Endothelial cell of umbilical vein (primary cell): ENCODE results near the gene SERGEF. TPM values are rescaled to one million over a fixed set of nuclear protein-coding genes. Genes with fewer than 3 reads are reported as not detected.

Source experiments
- BruUV-seq: library from RNA; stranded (reverse); fragments of 400-500 nt; replicated peaks from 2 replicates; lab custom pipeline; 2021; lab: Mats Ljungman, UMichigan
- CTCF ChIA-PET: fragments of 300-600, 350-600 bp; sonication (Branson Sonifier 250); formaldehyde crosslinking; loops from one replicate; lab custom pipeline; 2021; ENCODE audit warnings: antibody characterized with exemption, inconsistent platforms; lab: Charles Lee
- POLR2A ChIA-PET: fragments of 300-600, 350-600 bp; sonication (Branson Sonifier 250); formaldehyde crosslinking; loops from one replicate; lab custom pipeline; 2021; ENCODE audit warnings: antibody characterized with exemption, inconsistent platforms; lab: Charles Lee
- DNase-seq: peaks from one replicate; pipeline ENCODE4 v3.0.0-alpha.2; 2011; ENCODE audit warnings: low read depth, low spot score
- FAIRE-seq: peaks from 2 replicates; lab custom pipeline; 2011; peaks lifted over from hg19 to GRCh38; lab: Jason Lieb, UNC
- H2AFZ ChIP-seq: 2 replicates; pipeline ENCODE4 v1.6.0; 2012; ENCODE audit warnings: low read depth, low read length, control low read depth, inconsistent platforms
- H3K27ac ChIP-seq: 2 replicates; pipeline ENCODE4 v1.5.1; 2011; ENCODE audit warnings: low read depth, mild to moderate bottlenecking, control low read depth, low read length, moderate library complexity; ENCODE audit not compliant: insufficient read depth
- H3K27me3 ChIP-seq, 2 experiments: 2 replicates each; pipeline versions ENCODE4 v1.6.0 to v1.6.1; 2011; ENCODE audit warnings: low read length in 2 of 2, mixed read lengths in 1 of 2; ENCODE audit not compliant: control insufficient read depth in 2 of 2, insufficient read depth in 2 of 2
- H3K36me3 ChIP-seq, 2 experiments: 2 replicates in 1 of 2; 3 replicates in 1 of 2; pipeline ENCODE4 v1.5.1; 2011; ENCODE audit warnings: low read length in 2 of 2, mild to moderate bottlenecking in 1 of 2, moderate library complexity in 1 of 2; ENCODE audit not compliant: control insufficient read depth in 2 of 2, insufficient read depth in 2 of 2; ENCODE audit errors: extremely low read depth in 1 of 2
- H3K4me1 ChIP-seq: 3 replicates; pipeline ENCODE4 v1.5.1; 2011; ENCODE audit warnings: mild to moderate bottlenecking, low read length; ENCODE audit not compliant: control insufficient read depth, insufficient read depth; ENCODE audit errors: extremely low read depth
- H3K4me2 ChIP-seq: 2 replicates; pipeline ENCODE4 v1.6.1; 2011; ENCODE audit warnings: low read length, control low read depth, mixed read lengths; ENCODE audit not compliant: insufficient read depth
- H3K4me3 ChIP-seq, 3 experiments: fragments of 200-600 bp in 1 of 3; sonication (generic), shearing (Covaris generic) in 1 of 3; replicated peaks in 1 of 3; 2 replicates each; pipeline ENCODE4 v1.5.1; 2011 to 2016; ENCODE audit warnings: control low read depth in 3 of 3, low read length in 3 of 3, mild to moderate bottlenecking in 2 of 3, inconsistent platforms in 1 of 3, low read depth in 1 of 3, moderate library complexity in 1 of 3; ENCODE audit not compliant: insufficient read depth in 1 of 3
- H3K79me2 ChIP-seq: 2 replicates; pipeline ENCODE4 v1.6.0; 2012; ENCODE audit warnings: low read length, inconsistent platforms; ENCODE audit not compliant: control insufficient read depth, insufficient read depth
- H3K9ac ChIP-seq: replicated peaks from 2 replicates; pipeline ENCODE3; 2011; ENCODE audit warnings: low read length, control low read depth; ENCODE audit not compliant: insufficient read depth; ENCODE audit errors: extremely low read depth
- H3K9me1 ChIP-seq: replicated peaks from 3 replicates; pipeline ENCODE4 v1.6.0; 2011; ENCODE audit warnings: mild to moderate bottlenecking, low read length; ENCODE audit not compliant: control insufficient read depth, insufficient read depth; ENCODE audit errors: extremely low read depth
- H3K9me3 ChIP-seq: replicated peaks from 2 replicates; pipeline ENCODE4 v1.5.1; 2012; ENCODE audit warnings: low read length, inconsistent platforms; ENCODE audit not compliant: control insufficient read depth, insufficient read depth
- H4K20me1 ChIP-seq: replicated peaks from 2 replicates; pipeline ENCODE3; 2011; ENCODE audit warnings: mild to moderate bottlenecking, low read length; ENCODE audit not compliant: control insufficient read depth, insufficient read depth; ENCODE audit errors: extremely low read depth
- CTCF ChIP-seq, 2 donors: IDR thresholded peaks; 1 replicate in 1 of 2; 2 replicates in 1 of 2; pipeline ENCODE4 v1.5.1; 2011; ENCODE audit warnings: low read length in 2 of 2, mild to moderate bottlenecking in 2 of 2, moderate library complexity in 2 of 2, control low read depth in 1 of 2, inconsistent platforms in 1 of 2, low read depth in 1 of 2; ENCODE audit not compliant: insufficient read depth in 1 of 2; ENCODE audit errors: extremely low read depth in 1 of 2
- EZH2 ChIP-seq: IDR thresholded peaks from 2 replicates; pipeline ENCODE4 v1.6.1; 2012; ENCODE audit warnings: borderline replicate concordance, low read depth, mild to moderate bottlenecking, moderate library complexity, low read length, inconsistent platforms; ENCODE audit not compliant: severe bottlenecking
- FOS ChIP-seq: IDR thresholded peaks from 2 replicates; pipeline ENCODE4 v1.6.1; 2011; ENCODE audit warnings: mild to moderate bottlenecking, low read length, moderate library complexity, borderline replicate concordance; ENCODE audit not compliant: insufficient read depth
- GATA2 ChIP-seq: IDR thresholded peaks from 2 replicates; pipeline ENCODE4 v1.7.0; 2011; ENCODE audit warnings: low read depth, mild to moderate bottlenecking, moderate library complexity, mixed read lengths, low read length; ENCODE audit not compliant: insufficient read length, insufficient read depth
- JUN ChIP-seq: IDR thresholded peaks from 2 replicates; pipeline ENCODE4 v1.6.1; 2011; ENCODE audit warnings: borderline replicate concordance, low read depth; ENCODE audit not compliant: insufficient read length, insufficient read depth
- MAX ChIP-seq: IDR thresholded peaks from 2 replicates; pipeline ENCODE4 v1.6.1; 2011; ENCODE audit not compliant: insufficient read depth, insufficient read length
- MYC ChIP-seq: IDR thresholded peaks from one replicate; pipeline ENCODE4 v1.6.1; 2011; ENCODE audit warnings: mild to moderate bottlenecking, low read depth, low read length
- POLR2A ChIP-seq: IDR thresholded peaks from 2 replicates; pipeline ENCODE4 v1.6.1; 2012; ENCODE audit warnings: low read depth, mild to moderate bottlenecking, control low read depth, low read length
- POLR2AphosphoS5 ChIP-seq: IDR thresholded peaks from 2 replicates; pipeline ENCODE4 v1.6.1; 2012; ENCODE audit warnings: low read depth, mild to moderate bottlenecking, control low read depth, low read length, moderate library complexity; ENCODE audit not compliant: insufficient read depth
- dilution Hi-C: fragments of 300-500 bp; cut with MboI; formaldehyde crosslinking; loops from one replicate; pipeline ENCODE4 v1.15.0; 2019; ENCODE audit warnings: low sequenced_read_pairs; ENCODE audit not compliant: extremely low pct_ligation_motif_present
- intact Hi-C: fragments of 100-400 bp; cut with micrococcal nuclease; formaldehyde crosslinking; loops from one replicate; pipeline ENCODE4 v1.10.0; 2022
- polyA plus RNA-seq, 4 experiments: library from polyadenylated mRNA; depleted of rRNA in 3 of 4; stranded (reverse) in 3 of 4; unstranded in 1 of 4; fragments of >200 nt; gene quantifications; 2 replicates each; pipeline versions ENCODE4 v1.2.1 to v1.2.3, GENCODE V29; 2011 to 2012; ENCODE audit warnings: missing spikeins in 1 of 4
- total RNA-seq: library from RNA; stranded (reverse); gene quantifications from 2 replicates; pipeline ENCODE4 v1.2.3, GENCODE V29; 2021

SERGEF gene
- total and polyA plus RNA-seq, 2 donors (not counting 3 experiments of a cell fraction or from before 2014, with no cell fraction given) = 8.7 to 16.7 TPM

GRCh38 chr11:17752144-17752543, 260.7 kb downstream of the SERGEF start:
- no peak overlapping the region for H2AFZ ChIP-seq
- BruUV-seq = no TSS peak
- H3K9me1 ChIP-seq = no peaks in the 10 kb centered on the region
- no peak overlapping the region for H3K4me3 ChIP-seq
- H3K4me2 ChIP-seq = no peak overlapping the region
- ChIA-PET CTCF (interaction anchor here (0.8 to 2.8 kb wide), 5 partner anchors 17 to 235 kb away, joined by 3 to 9 read pairs (median 4); partner anchors contain the start of gene KCNC1), POLR2A (no interaction called here)
- no peaks in the 10 kb centered on the region for H4K20me1 ChIP-seq
- no peaks in the 10 kb centered on the region for H3K79me2 ChIP-seq
- H3K9me3 ChIP-seq = no peaks in the 10 kb centered on the region
- no peak overlapping the region for H3K9ac ChIP-seq
- no peak overlapping the region for H3K27ac ChIP-seq
- DNase-seq (no peak), FAIRE-seq (no peak)
- H3K36me3 ChIP-seq = no peaks in the 10 kb centered on the region
- intact Hi-C loops = no loop called here
- H3K27me3 ChIP-seq = no peaks in the 10 kb centered on the region
- H3K4me1 ChIP-seq = no peaks in the 10 kb centered on the region
- dilution Hi-C loops = no loop called here
- no peak for TF ChIP-seq CTCF (IDR thresholded peaks at IDR 0.05; ENCODE audit: extremely low read depth in 1 of 2, insufficient read depth in 1 of 2, low read depth in 1 of 2, low read length in 2 of 2)
- no peak for TF ChIP-seq POLR2AphosphoS5
- TF ChIP-seq FOS = no peak
- no peak for TF ChIP-seq MYC
- TF ChIP-seq MAX = no peak
- TF ChIP-seq GATA2 = no peak
- no peak for TF ChIP-seq EZH2
- TF ChIP-seq JUN = no peak
- no peak for TF ChIP-seq POLR2A
